EH (cell line): ENCODE measurements around the gene SESN2.

ENCODE experiments used
- DNase-seq: peaks from one replicate; pipeline ENCODE4 v3.0.0-alpha.2; 2015; ENCODE audit warnings: low read depth

Gene SESN2

DNA sequence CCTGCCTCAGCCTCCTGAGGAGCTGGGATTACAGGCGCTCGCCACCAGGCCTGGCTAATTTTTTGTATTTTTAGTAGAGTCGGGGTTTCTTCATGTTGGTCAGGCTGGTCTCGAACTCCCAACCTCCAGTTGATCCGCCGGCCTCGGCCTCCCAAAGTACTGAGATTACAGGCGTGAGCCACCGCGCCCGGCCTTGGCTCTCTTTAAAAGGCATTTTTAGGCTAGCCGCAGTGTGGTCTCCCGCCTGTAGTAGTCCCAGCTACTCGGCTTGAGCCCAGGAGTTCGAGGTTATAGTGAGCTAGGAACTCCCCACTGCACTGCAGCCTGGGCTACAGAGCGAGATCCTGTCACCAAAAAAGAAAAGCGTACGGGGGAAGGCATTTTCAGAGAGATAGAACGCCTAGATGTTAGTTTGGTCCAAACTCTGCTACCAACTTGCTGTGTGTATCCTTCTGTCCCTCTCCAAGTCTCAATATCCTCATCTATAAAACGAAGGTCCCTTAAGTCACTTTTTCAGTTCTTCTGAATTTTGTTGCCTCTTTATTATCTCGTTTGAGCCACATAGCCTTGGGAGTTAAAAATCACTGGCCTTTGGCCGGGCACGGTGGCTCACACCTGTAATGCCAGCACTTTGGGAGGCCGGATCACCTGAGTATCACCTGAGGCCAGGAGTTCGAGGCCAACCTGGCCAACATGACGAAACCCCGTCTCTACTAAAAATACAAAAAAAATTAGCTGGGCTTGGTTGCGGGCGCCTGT lies 70.3 kb downstream of the SESN2 start:
- DNase-seq, result peak; percentile 39
